Activated naive CD8-positive, alpha-beta T cell treated with anti-CD3 and anti-CD28 coated beads, Interleukin-2, amount 10 ng/mL, durations not matched to agents 7 days and 5 days (primary cell): Measurements from ENCODE around the gene SURF2. TPM values are rescaled to one million over a fixed set of nuclear protein-coding genes. Genes with fewer than 3 reads are reported as not detected.
"Not testable (repeated sequence)": the region's sequence is repeated elsewhere in the genome, so short reads cannot be mapped to it uniquely, and the experiment has no call there.

Experiments used
- ATAC-seq: fragments of 150-1000 bp; cut with Tn5 transposase; one replicate; pipeline ENCODE4 v1.10.0; 2021; ENCODE audit warnings: low read depth, moderate library complexity
- POLR2A ChIA-PET: fragments of 350-600 bp; sonication (Branson Sonifier 250); formaldehyde crosslinking; loops from one replicate; lab custom pipeline; 2021; ENCODE audit warnings: antibody characterized with exemption; lab: Charles Lee
- DNase-seq: peaks from one replicate; pipeline ENCODE4 v3.0.0; 2021
- H3K27ac Mint-ChIP-seq: one replicate; pipeline ENCODE4 v1.8.0; 2022; ENCODE audit warnings: mild to moderate bottlenecking, mixed read lengths
- H3K27me3 Mint-ChIP-seq: one replicate; pipeline ENCODE4 v1.8.0; 2022; ENCODE audit warnings: mild to moderate bottlenecking, moderate library complexity, mixed read lengths
- H3K36me3 Mint-ChIP-seq: one replicate; pipeline ENCODE4 v1.8.0; 2021; ENCODE audit warnings: mild to moderate bottlenecking, mixed read lengths
- H3K4me1 Mint-ChIP-seq: one replicate; pipeline ENCODE4 v1.8.0; 2021; ENCODE audit warnings: mixed read lengths
- H3K4me3 Mint-ChIP-seq: one replicate; pipeline ENCODE4 v1.8.0; 2022; ENCODE audit warnings: mild to moderate bottlenecking, moderate library complexity, mixed read lengths
- H3K9me3 Mint-ChIP-seq: one replicate; pipeline ENCODE4 v1.8.0; 2021; ENCODE audit warnings: mixed read lengths
- total RNA-seq, 2 experiments: library from RNA; stranded (reverse); gene quantifications; one replicate each; pipeline ENCODE4 v1.2.3, GENCODE V29; 2021

Gene SURF2
- total RNA-seq, 2 experiments from 2014 or later: 16.2 to 17.0 TPM

DNA sequence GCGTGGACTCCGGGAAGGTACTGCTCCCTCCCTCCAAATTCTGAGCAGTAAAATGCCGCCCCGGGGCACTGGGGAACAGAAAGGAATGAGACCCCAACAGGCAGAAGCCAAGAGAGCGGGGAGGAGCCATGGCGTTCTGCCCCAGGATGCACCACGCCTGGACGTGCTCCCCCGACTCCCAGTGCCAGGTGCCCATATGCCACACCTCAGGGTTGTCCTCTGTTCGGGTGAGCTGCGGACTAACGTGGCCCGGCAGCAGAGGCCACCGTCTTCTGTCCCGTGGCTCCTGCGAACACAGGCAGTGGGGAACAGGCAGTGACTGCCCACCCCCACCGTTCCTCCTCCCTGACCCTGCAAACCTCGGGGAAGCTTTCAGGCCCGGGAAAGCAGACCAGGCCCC lies 25.1 kb upstream of the SURF2 start:
- H3K27me3 Mint-ChIP-seq: no peaks in the 10 kb centered on the region
- peaks cover 17% of the 10 kb centered on the region for H3K36me3 Mint-ChIP-seq
- H3K9me3 Mint-ChIP-seq: no peaks in the 10 kb centered on the region
- POLR2A ChIA-PET: no interaction called here
- DNase-seq: peak; percentile 17
- no peak for ATAC-seq
- peaks cover 14% of the 10 kb centered on the region for H3K4me1 Mint-ChIP-seq
- no peak overlapping the region for H3K27ac Mint-ChIP-seq
- no peak overlapping the region for H3K4me3 Mint-ChIP-seq

DNA sequence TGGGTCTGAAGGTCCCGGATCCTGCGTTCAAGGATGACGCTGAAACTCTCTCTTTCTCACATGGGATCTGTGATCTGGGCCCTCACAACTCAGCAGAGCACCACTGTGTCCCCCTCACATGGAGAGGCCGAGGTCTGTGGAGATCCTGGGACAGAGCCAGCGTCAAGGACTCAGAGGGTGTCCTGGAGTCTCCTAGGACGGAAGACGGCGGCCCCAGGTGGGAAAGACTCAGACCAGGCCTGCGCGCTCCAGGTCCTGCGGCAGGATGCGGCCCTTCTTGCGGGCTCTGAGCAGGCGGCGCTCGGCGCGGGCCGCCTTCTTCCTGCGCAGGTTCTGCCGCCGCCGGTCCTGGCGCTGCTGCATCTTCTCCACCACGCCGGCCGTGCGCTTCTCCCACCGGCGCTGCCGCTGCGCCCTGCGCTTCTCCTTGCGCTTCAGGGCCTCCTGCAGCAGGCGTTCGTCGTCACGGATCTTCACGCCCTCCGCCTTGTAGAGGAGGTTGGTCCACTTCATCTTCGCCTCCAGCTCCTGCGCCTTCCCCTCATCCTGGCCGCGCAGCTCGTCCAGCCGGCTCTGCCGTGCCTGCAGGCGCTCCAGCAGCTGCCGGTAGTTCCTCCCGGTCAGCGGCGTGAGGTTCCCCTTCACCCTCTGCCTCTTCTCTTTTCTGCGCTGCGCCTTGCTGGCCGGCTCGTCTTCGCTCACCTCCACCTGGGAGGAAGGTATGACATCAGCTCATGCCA lies 24.5 kb upstream of the SURF2 start:
- H3K9me3 Mint-ChIP-seq: no peaks in the 10 kb centered on the region
- H3K36me3 Mint-ChIP-seq: peaks cover 18% of the 10 kb centered on the region
- DNase-seq (peak; percentile 25), ATAC-seq (no peak)
- POLR2A ChIA-PET: no interaction called here
- no peak overlapping the region for H3K4me3 Mint-ChIP-seq
- H3K27ac Mint-ChIP-seq: no peak overlapping the region
- peaks cover 18% of the 10 kb centered on the region for H3K4me1 Mint-ChIP-seq
- no peaks in the 10 kb centered on the region for H3K27me3 Mint-ChIP-seq

DNA sequence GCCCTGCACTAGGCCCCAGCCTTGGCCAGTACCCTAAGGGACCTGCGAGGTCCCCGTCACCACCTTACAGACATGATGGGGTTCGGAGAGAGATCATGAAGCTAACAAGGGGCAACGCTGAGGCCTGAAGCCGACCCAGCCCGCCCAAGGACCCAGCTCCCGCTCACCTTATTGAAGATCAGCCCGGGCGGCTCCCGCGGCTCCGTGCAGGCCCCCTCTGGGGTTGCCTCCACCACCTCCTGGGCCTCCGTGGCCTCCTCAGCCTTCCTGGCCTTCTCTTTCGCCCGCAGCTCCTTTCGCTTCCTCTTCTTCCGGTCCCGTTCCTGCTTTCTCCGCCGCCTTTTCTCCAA lies 24.0 kb upstream of the SURF2 start:
- Mint-ChIP-seq H3K9me3 (no peaks in the 10 kb centered on the region), H3K36me3 (peaks cover 18% of the 10 kb centered on the region), H3K27me3 (no peaks in the 10 kb centered on the region), H3K4me3 (no peak overlapping the region), H3K4me1 (peaks cover 18% of the 10 kb centered on the region), H3K27ac (no peak overlapping the region)
- POLR2A ChIA-PET: no interaction called here
- ATAC-seq (no peak), DNase-seq (peak; percentile 15)

DNA sequence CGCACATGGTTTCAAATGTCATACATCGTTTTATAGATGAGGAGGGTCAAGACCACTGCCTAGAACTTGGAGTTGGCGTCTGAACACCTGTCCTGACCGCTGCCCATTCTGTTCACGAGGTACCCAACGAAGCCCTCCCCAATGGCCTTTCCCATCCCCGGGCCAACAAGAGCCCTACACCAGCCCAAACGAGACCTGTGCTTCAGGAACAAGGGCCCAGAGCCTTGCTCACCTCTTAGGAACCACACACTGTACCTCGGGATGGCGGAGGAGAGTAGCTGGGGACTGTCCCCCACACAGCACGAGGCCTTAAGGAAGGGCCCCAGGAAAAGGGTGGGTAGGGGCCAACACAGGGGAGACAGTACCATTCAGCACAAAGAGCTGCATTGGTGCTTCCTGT lies 23.3 kb upstream of the SURF2 start:
- POLR2A ChIA-PET: interaction anchor here (3.2 kb wide), 1 partner anchor 15 kb away, joined by 19 read pairs; the partner anchor contains the start of genes MED22 and RPL7A

DNA sequence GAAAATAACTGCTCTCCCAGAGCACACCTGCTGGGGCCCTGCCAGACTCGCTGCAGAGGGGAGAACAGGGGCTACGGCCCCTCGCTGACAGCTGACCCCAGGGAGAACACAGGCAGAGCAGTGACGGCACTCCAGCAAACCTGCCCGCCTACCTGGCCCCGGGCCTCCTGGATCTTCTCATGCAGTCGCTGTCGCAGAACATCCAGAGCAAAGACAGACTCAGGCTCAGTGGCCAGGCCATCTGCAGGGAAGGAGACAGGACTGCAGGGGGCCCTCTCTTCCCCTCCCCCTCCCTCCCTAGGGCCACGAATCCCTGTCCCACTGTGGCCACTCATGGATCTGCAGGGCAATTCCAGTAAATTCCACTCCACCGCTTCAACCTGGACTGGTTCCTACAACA lies 22.8 kb upstream of the SURF2 start:
- peak; percentile 25 for DNase-seq
- peaks cover 20% of the 10 kb centered on the region for H3K4me1 Mint-ChIP-seq
- POLR2A ChIA-PET: interaction anchor here (3.2 kb wide), 1 partner anchor 15 kb away, joined by 19 read pairs; the partner anchor contains the start of genes MED22 and RPL7A
- H3K4me3 Mint-ChIP-seq: no peak overlapping the region
- peak overlapping the region; percentile 48 for H3K27ac Mint-ChIP-seq
- ATAC-seq: no peak
- no peaks in the 10 kb centered on the region for H3K27me3 Mint-ChIP-seq
- H3K9me3 Mint-ChIP-seq: no peaks in the 10 kb centered on the region
- peaks cover 20% of the 10 kb centered on the region for H3K36me3 Mint-ChIP-seq

More for the DNA sequence above, 23.3 kb upstream of the SURF2 start:
- Mint-ChIP-seq H3K36me3 (peaks cover 20% of the 10 kb centered on the region), H3K27me3 (no peaks in the 10 kb centered on the region), H3K27ac (no peak overlapping the region), H3K4me1 (peaks cover 20% of the 10 kb centered on the region), H3K4me3 (no peak overlapping the region), H3K9me3 (no peaks in the 10 kb centered on the region)
- DNase-seq (peak; percentile 20), ATAC-seq (no peak)

DNA sequence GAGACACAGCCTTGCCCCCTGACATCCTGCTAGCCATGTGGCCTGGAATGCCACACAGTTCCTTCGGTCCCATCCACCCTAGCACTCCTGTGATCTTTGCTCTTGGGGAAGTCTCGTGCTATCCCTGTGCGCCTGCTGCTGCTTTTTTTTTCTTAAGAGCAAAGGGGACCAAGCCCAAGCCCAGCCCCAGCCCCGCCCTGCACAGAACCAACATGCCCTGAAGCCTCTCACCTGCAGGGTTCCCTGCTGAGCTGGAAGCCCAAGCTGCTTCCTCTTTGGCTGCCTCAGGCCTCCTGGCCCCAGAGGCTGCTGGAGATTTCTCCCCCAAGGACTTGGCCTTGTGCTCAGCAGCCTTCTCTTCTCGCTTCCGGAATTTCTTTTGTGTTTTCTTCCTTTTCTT lies 22.2 kb upstream of the SURF2 start:
- ATAC-seq (no peak), DNase-seq (peak; percentile 26)
- H3K9me3 Mint-ChIP-seq: no peaks in the 10 kb centered on the region
- H3K4me1 Mint-ChIP-seq: peaks cover 20% of the 10 kb centered on the region
- peak overlapping the region; percentile 48 for H3K27ac Mint-ChIP-seq
- peaks cover 25% of the 10 kb centered on the region for H3K36me3 Mint-ChIP-seq
- POLR2A ChIA-PET: interaction anchor here (1.6 to 3.2 kb wide), 4 partner anchors 14 to 42 kb away, joined by 4 to 19 read pairs (median 7); partner anchors contain the start of genes MED22, RPL7A, STKLD1 and SURF1
- H3K27me3 Mint-ChIP-seq: no peaks in the 10 kb centered on the region
- H3K4me3 Mint-ChIP-seq: peak overlapping the region; percentile 32

DNA sequence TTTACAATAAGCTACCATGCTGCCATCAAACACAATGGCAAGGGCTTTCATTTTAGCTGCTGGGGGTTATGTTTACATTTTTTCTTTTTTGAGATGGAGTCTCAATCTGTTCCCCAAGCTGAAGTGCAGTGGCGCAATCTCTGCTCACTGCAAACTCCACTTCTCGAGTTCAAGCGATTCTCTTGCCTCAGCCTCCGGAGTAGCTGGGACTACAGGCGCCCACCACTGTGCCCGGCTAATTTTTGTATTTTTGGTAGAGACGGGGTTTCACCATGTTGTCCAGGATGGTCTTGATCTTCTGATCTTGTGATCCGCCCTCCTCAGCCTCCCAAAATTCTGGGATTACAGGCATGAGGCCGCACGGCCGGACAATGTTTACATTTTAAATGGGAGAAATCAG lies 21.5 kb upstream of the SURF2 start:
- Mint-ChIP-seq H3K4me3 (peak overlapping the region; percentile 94), H3K27ac (peak overlapping the region; percentile 95), H3K36me3 (peaks cover 28% of the 10 kb centered on the region), H3K4me1 (peaks cover 25% of the 10 kb centered on the region)
- DNase-seq: peak; percentile 15
- not testable (repeated sequence) for H3K27me3 Mint-ChIP-seq, H3K9me3 Mint-ChIP-seq, ATAC-seq
- POLR2A ChIA-PET: interaction anchor here (1.6 to 3.2 kb wide), 4 partner anchors 13 to 42 kb away, joined by 4 to 19 read pairs (median 7); partner anchors contain the start of genes MED22, RPL7A, STKLD1 and SURF1

DNA sequence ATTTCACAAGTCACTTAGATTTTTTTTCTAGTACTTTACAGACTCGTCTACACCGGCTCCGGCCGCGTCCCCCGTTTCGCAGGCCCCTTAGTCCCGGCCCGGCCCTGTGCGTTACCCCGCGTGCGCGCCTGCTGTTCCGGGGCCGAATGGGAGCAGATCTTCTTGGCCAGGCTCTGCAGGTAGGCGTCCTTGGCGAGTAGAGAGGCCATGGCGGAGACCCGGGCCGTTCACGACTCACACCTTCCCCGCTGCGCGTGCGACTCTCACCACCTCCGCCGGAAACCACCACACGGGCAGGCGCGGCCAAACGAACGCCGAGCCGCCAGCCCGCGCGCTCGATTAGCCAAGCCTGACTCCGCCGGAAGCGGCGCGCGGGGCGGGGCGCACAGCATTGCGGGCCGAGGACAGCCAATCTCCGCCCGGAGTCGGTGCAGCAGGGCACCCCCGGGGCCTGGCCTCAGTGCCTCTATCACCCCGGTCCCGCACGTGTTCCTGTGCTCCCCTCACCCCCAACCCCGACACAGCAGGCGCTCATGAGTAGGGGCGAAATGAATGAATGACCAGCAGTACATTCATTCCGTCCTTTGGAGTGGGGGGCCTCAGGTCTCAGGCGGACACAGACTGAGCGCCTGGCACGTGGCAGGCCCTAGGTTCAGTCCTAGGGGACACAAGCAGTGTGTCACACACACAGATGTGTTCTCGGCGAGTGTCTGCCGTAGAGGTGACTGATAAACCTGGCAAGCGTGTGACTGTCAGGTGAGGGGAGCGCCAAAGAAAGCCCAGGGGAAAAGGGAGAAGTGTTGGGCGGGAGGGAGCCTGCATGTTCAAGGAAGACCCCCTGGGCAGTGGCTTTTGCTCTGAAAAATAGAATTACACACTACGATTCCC lies 20.2 kb upstream of the SURF2 start, which contains the start of gene SURF6:
SURF6 (minus strand) TSS at position 265 of the 888 bp plus-strand sequence; CDS start at position 209, 56 bp downstream.
- DNase-seq (peak; percentile 98), ATAC-seq (peak; percentile 91)
- POLR2A ChIA-PET: interaction anchor here (0.7 to 3.2 kb wide), 6 partner anchors 12 to 187 kb away, joined by 3 to 19 read pairs (median 4); partner anchors contain the start of genes MED22, RPL7A, STKLD1 and SURF1
- Mint-ChIP-seq H3K9me3 (no peaks in the 10 kb centered on the region), H3K36me3 (peaks cover 33% of the 10 kb centered on the region), H3K27ac (peak within 1 kb of the TSS; percentile 95), H3K4me1 (peaks cover 35% of the 10 kb centered on the region), H3K4me3 (peak within 1 kb of the TSS; percentile 94), H3K27me3 (no peaks in the 10 kb centered on the region)

DNA sequence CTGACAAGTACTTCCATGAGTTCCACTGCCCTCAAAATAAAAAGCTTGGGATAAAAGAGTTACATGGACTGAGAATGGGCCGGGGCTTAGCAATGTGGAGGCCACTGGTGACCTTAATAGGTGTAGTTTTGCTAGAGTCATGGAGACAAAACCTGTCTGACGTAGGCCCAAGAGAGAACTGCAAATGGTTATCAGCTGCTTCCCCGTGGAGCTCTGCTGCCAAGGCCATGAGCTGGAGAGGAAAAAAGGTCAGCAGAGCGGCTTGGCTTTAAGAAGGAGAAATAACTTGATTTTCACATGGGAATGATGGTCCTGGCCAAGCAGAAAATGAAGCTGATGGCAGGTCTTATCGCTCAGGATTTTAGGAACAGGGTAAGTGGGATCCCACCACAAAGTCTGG lies 16.7 kb upstream of the SURF2 start:
- POLR2A ChIA-PET: interaction anchor here (2.0 kb wide), 1 partner anchor 8 kb away, joined by 11 read pairs; the partner anchor contains the start of genes MED22 and RPL7A
- Mint-ChIP-seq H3K27ac (peak overlapping the region; percentile 92), H3K27me3 (no peaks in the 10 kb centered on the region), H3K9me3 (no peaks in the 10 kb centered on the region), H3K4me3 (peak overlapping the region; percentile 9), H3K36me3 (peaks cover 26% of the 10 kb centered on the region), H3K4me1 (peaks cover 31% of the 10 kb centered on the region)
- no peak for DNase-seq
- no peak for ATAC-seq

DNA sequence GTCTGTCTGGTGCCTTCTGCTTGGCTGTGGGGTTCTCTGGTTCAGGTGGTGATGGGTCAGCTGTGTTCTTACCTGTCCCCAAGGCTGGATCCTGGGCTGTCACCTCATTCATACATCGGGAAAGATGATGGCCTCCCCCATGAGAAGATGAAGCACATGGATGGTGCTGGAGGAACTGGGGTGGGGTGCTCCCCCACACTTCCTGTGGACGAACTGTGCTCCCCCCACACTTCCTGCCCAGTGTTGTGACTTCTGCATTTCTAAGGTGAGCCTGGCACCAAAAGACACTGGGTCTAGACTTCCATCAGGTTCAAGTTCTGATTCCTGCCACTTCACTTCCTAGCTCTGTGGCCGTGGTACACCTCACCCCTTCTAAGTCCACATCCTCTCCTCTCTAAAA lies 16.1 kb upstream of the SURF2 start:
- peak overlapping the region; percentile 46 for H3K4me3 Mint-ChIP-seq
- peaks cover 26% of the 10 kb centered on the region for H3K36me3 Mint-ChIP-seq
- no peaks in the 10 kb centered on the region for H3K9me3 Mint-ChIP-seq
- H3K4me1 Mint-ChIP-seq: peaks cover 28% of the 10 kb centered on the region
- DNase-seq: no peak
- H3K27me3 Mint-ChIP-seq: no peaks in the 10 kb centered on the region
- POLR2A ChIA-PET: interaction anchor here (1.0 to 2.0 kb wide), 3 partner anchors 8 to 35 kb away, joined by 4 to 11 read pairs (median 8); partner anchors contain the start of genes MED22 and RPL7A
- no peak for ATAC-seq
- peak overlapping the region; percentile 92 for H3K27ac Mint-ChIP-seq

DNA sequence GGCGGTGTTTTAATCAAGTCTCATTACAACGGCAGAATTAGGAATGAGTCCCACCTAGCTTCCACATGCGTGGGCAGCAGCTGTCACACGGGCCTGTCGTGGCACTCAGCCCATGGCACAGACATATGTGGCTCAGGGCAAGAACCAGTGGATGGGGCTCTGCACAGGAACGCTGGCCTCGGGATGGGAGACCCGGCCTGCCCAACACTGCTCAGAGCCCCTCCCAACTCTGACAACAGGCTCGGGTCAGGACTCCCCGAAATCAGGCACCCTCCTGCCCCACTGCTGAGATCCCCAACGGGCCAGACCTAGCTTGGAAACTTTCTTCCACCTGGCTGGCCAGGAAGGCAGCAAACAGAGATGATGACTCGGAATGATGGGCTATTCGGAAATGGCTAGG lies 15.4 kb upstream of the SURF2 start:
- Mint-ChIP-seq H3K4me1 (peaks cover 26% of the 10 kb centered on the region), H3K9me3 (no peaks in the 10 kb centered on the region), H3K27me3 (no peaks in the 10 kb centered on the region), H3K4me3 (peak overlapping the region; percentile 46), H3K36me3 (peaks cover 24% of the 10 kb centered on the region), H3K27ac (peak overlapping the region; percentile 92)
- DNase-seq (no peak), ATAC-seq (no peak)
- POLR2A ChIA-PET: interaction anchor here (1.0 to 1.4 kb wide), 3 partner anchors 15 to 34 kb away, joined by 3 to 8 read pairs (median 4); partner anchors contain the start of genes SURF1 and SURF2

DNA sequence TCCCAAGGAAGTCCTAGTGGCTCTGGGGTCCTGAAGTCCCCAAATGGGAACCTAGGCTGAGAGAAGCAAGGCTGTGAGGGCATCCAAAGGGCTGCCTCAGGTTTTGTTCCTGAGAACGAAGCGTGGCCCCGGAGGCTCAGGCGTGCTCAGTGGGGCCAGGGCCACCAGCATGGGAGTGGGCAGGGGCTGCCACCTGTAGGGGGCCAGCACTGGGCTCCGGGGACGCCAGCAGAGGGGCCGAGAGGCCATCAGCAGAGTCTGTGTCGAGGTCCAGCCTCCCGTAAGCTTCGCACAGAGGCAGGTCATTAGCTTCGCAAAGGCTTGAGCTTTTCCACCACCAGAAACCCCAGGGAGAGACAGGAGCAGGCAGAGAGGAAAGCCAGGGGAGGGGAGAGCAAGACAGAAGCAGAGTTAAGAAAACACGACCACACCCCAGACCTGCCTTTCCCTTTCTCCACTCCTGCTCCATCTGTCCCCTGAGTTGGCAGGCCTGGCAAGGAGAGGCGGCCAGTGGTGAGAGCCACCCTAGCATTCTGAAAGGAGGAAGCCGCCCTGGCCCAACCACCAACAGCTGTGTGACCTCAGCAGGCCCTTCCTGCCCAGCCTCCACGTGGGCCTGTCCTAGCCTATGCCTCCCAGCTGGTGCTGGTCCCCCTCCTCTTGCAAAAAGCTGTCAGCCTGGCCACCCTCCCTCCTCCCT lies 14.8 kb upstream of the SURF2 start:
- Mint-ChIP-seq H3K27me3 (no peaks in the 10 kb centered on the region), H3K4me3 (no peak overlapping the region), H3K36me3 (peaks cover 28% of the 10 kb centered on the region), H3K27ac (peak overlapping the region; percentile 92), H3K9me3 (no peaks in the 10 kb centered on the region), H3K4me1 (peaks cover 29% of the 10 kb centered on the region)
- ATAC-seq: no peak
- DNase-seq: no peak
- POLR2A ChIA-PET: interaction anchor here (0.9 to 1.6 kb wide), 4 partner anchors 14 to 33 kb away, joined by 3 to 8 read pairs (median 4); partner anchors contain the start of genes SURF1 and SURF2
